A549 (cell line): ENCODE data around the gene PTPRN2.

Source experiments
- CBX2 ChIP-seq: fragments of 200-600 bp; sonication (generic); IDR thresholded peaks from 2 replicates; pipeline ENCODE4 v1.6.1; 2016; ENCODE audit warnings: low read depth, mild to moderate bottlenecking, borderline replicate concordance
- CEBPB ChIP-seq, 2 experiments: fragments of >200 bp in 1 of 2; sonication (Bioruptor Twin) in 1 of 2; formaldehyde crosslinking in 1 of 2; IDR thresholded peaks; 2 replicates each; pipeline ENCODE4 v1.6.1; 2012 to 2016
- CHD4 ChIP-seq: fragments of 200-600 bp; sonication (generic); IDR thresholded peaks from 2 replicates; pipeline ENCODE4 v1.6.1; 2016; ENCODE audit warnings: antibody characterized with exemption, mild to moderate bottlenecking, borderline replicate concordance
- CTCF ChIP-seq: fragments of >200 bp; sonication (Bioruptor Twin); formaldehyde crosslinking; IDR thresholded peaks from 3 replicates; pipeline ENCODE4 v1.5.1; 2016
- EHMT2 ChIP-seq: fragments of 200-600 bp; sonication (generic); IDR thresholded peaks from 2 replicates; pipeline ENCODE4 v1.6.1; 2016; ENCODE audit warnings: antibody characterized with exemption, low read depth, mild to moderate bottlenecking, moderate library complexity
- EP300 ChIP-seq, 2 experiments: fragments of >200 bp; sonication (Bioruptor Twin); formaldehyde crosslinking; IDR thresholded peaks; 2 replicates in 1 of 2; 3 replicates in 1 of 2; pipeline ENCODE4 v1.6.1; 2016 to 2017
- HOXA7 ChIP-seq: fragments of 250-450 bp; sonication (Bioruptor Pico); IDR thresholded peaks from 2 replicates; pipeline ENCODE4 v1.5.0; 2020; ENCODE audit warnings: mild to moderate bottlenecking, moderate library complexity
- HOXB13 ChIP-seq: fragments of 250-450 bp; sonication (Bioruptor Pico); IDR thresholded peaks from 2 replicates; pipeline ENCODE4 v1.5.0; 2020; ENCODE audit warnings: low read depth, mild to moderate bottlenecking, moderate library complexity
- MAFK ChIP-seq: fragments of 450-650 bp; IDR thresholded peaks from 2 replicates; pipeline ENCODE4 v1.6.1; 2014; ENCODE audit not compliant: partially characterized antibody
- POLR2A ChIP-seq: IDR thresholded peaks from 2 replicates; pipeline ENCODE4 v1.6.1; 2012; ENCODE audit warnings: mild to moderate bottlenecking, low read length
- RAD21 ChIP-seq, 2 experiments: fragments of >200 bp in 1 of 2; sonication (Bioruptor Twin) in 1 of 2; formaldehyde crosslinking in 1 of 2; IDR thresholded peaks in 1 of 2; conservative IDR thresholded peaks in 1 of 2; 2 replicates in 1 of 2; 3 replicates in 1 of 2; pipeline ENCODE4 v1.6.1; 2012 to 2018; ENCODE audit warnings: inconsistent platforms in 1 of 2
- RFX5 ChIP-seq: fragments of 450-650 bp; IDR thresholded peaks from 2 replicates; pipeline ENCODE4 v1.7.1; 2014; ENCODE audit warnings: antibody characterized with exemption, mild to moderate bottlenecking, moderate library complexity
- USF2 ChIP-seq: fragments of 450-650 bp; IDR thresholded peaks from 2 replicates; pipeline ENCODE4 v1.6.1; 2014; ENCODE audit warnings: antibody characterized with exemption

DNA sequence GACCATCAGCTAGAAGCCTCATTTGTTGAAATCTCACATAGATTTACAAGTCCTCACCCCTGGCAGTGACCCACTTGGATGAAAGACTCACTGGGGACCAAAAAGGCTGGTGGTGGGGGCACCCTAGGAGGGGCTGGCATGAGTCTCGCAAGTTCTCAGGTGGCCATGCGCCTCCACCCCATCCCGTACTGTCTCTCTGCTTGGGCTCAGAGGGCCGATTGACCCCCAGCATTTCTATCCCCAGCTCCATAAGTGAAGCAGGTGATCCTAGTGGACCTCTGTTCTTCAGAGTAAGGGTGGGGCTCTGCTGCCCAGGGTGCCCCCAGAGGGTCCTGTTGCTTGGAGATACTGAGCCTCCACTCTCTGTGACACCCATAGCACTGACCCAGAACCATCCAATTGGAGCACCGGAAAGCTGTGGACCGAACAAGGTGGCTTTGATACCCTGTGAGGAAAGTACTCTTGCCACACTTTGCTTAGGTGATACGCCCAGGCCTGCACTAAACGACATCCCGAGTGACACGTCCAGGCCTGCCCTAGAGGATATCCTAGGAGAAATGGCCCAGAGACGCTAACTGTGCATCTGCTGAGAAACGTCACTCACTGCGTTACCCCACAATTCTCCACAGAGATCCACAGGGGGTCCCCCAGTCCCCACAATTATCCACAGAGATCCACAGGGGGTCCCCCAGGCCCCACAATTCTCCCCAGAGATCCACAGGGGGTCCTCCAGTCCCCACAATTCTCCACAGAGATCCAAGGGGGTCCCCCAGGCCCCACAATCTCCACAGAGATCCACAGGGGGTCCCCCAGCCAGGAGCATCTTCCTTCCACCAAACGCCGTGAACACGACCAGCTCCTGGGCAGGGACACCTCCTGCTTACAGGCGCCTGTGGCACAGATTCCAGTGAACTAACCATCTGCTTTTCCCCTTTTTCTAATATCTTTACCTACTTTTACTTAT, 262.9 kb downstream of the PTPRN2 start:
- TF ChIP-seq CTCF (no peak), CBX2 (no peak), RFX5 (no peak), EP300 (IDR thresholded peaks at IDR 0.05) (no peak), POLR2A (no peak), RAD21 (conservative IDR thresholded peaks at IDR 0.05 in 1 of 2, IDR thresholded peaks at IDR 0.05 in 1 of 2) (no peak), HOXB13 (CRISPR knock-in tag) (no peak), USF2 (no peak), HOXA7 (CRISPR knock-in tag) (no peak), CHD4 (no peak), MAFK (no peak), CEBPB (IDR thresholded peaks at IDR 0.05) (no peak), EHMT2 (no peak)
